ENCODE measurements around the gene CYP3A5. TPM values are rescaled to one million over a fixed set of nuclear protein-coding genes. Genes with fewer than 3 reads are reported as not detected.

The CYP3A5 gene
- total and polyA plus RNA-seq, 10 of the 15 experiments (the other 5 are each of a cell fraction or from before 2014, with no cell fraction given), result 0.05 to 1.3 (median 0.09) TPM; not detected in 2

GRCh38 chr7:99628471-99629465, 51.0 kb downstream of the CYP3A5 start:
- Histone ChIP-seq H3K79me2 (ENCODE audit: control insufficient read depth, insufficient read depth, low read length) (no peaks in the 10 kb centered on the region), H3K36me3 (ENCODE audit: control insufficient read depth in 2 of 2, insufficient read depth in 2 of 2, low read length in 1 of 2) (peaks cover 27 to 42% of the 10 kb centered on the region in 2 experiments), H3K9ac (ENCODE audit: control insufficient read depth, insufficient read depth, low read length) (no peak overlapping the region), H3K4me3 (no peak overlapping the region), H3K9me3 (replicated peaks; ENCODE audit: control insufficient read depth, insufficient read depth, low read length) (no peaks in the 10 kb centered on the region), H3K27ac (ENCODE audit: control insufficient read depth, insufficient read depth) (no peak overlapping the region), H2AFZ (ENCODE audit: control insufficient read depth, low read depth, low read length) (no peak overlapping the region), H4K20me1 (ENCODE audit: control insufficient read depth, insufficient read depth) (no peaks in the 10 kb centered on the region), H3K4me2 (ENCODE audit: control insufficient read depth, insufficient read depth) (no peak overlapping the region), H3K27me3 (replicated peaks in 1 of 2; ENCODE audit: control insufficient read depth in 2 of 2, insufficient read depth in 2 of 2, low read length in 1 of 2) (no peaks in the 10 kb centered on the region), H3K4me1 (ENCODE audit: control insufficient read depth, insufficient read depth, low read length) (no peaks in the 10 kb centered on the region)
- BruUV-seq (replicated peaks), result no TSS peak
- WGBS (ENCODE audit: insufficient coverage, insufficient replicate concordance, low lambda C conversion rate, missing lambda C conversion rate), result 94% methylated on average over 14 of the region's 14 CpGs
- no peak for FAIRE-seq
- DNase-seq (ENCODE audit: low read depth, low spot score), result no peak
- intact Hi-C loops (cut with micrococcal nuclease; ENCODE audit: unreplicated experiment), result no loop called here
- ChIA-PET SMC1A (ENCODE audit: uncharacterized antibody, unreplicated experiment) (no interaction called here), RAD21 (ENCODE audit: unreplicated experiment) (no interaction called here), CTCF (no interaction called here), POLR2A (no interaction called here)
- TF ChIP-seq RCOR1 (conservative IDR thresholded peaks at IDR 0.05; ENCODE audit: low read depth, low read length) (no peak), SUPT20H (IDR thresholded peaks at IDR 0.05; ENCODE audit: borderline replicate concordance, control insufficient read depth, low read depth, low read length) (no peak), MYC (IDR thresholded peaks at IDR 0.05; ENCODE audit: insufficient read depth, insufficient read length, insufficient replicate concordance, low read length, severe bottlenecking) (no peak), DPF2 (IDR thresholded peaks at IDR 0.05) (no peak), PRDM15 (CRISPR knock-in tag; IDR thresholded peaks at IDR 0.05) (no peak), TBL1XR1 (IDR thresholded peaks at IDR 0.05; ENCODE audit: low read depth, low read length) (no peak), CREB1 (IDR thresholded peaks at IDR 0.05; ENCODE audit: low read depth) (no peak), SIN3A (IDR thresholded peaks at IDR 0.05; ENCODE audit: low read depth, low read length) (no peak), SRF (IDR thresholded peaks at IDR 0.05; ENCODE audit: low read depth in 2 of 2, low read length in 2 of 2) (no peak)
- ATAC-seq, result no peak
- in situ Hi-C loops (cut with MboI), result no loop called here
